KOPT-K1 (cell line): ENCODE data around the gene SOCS6.

Experiments used
- H3K27ac ChIP-seq: fragments of 200-600 bp; sonication (generic); 2 replicates; pipeline ENCODE4 v1.5.1; 2016; ENCODE audit warnings: antibody characterized with exemption, mild to moderate bottlenecking, low read depth, low read length; ENCODE audit not compliant: poor library complexity, severe bottlenecking
- H3K36me3 ChIP-seq: fragments of 200-600 bp; sonication (generic); 2 replicates; pipeline ENCODE4 v1.5.1; 2017; ENCODE audit warnings: antibody characterized with exemption, mild to moderate bottlenecking, low read length, moderate library complexity; ENCODE audit not compliant: insufficient read depth
- H3K9me3 ChIP-seq: fragments of 200-600 bp; sonication (generic); 2 replicates; pipeline ENCODE4 v1.5.1; 2017; ENCODE audit warnings: antibody characterized with exemption, low read length, mild to moderate bottlenecking; ENCODE audit not compliant: insufficient read depth, poor library complexity, severe bottlenecking

SOCS6 gene

DNA sequence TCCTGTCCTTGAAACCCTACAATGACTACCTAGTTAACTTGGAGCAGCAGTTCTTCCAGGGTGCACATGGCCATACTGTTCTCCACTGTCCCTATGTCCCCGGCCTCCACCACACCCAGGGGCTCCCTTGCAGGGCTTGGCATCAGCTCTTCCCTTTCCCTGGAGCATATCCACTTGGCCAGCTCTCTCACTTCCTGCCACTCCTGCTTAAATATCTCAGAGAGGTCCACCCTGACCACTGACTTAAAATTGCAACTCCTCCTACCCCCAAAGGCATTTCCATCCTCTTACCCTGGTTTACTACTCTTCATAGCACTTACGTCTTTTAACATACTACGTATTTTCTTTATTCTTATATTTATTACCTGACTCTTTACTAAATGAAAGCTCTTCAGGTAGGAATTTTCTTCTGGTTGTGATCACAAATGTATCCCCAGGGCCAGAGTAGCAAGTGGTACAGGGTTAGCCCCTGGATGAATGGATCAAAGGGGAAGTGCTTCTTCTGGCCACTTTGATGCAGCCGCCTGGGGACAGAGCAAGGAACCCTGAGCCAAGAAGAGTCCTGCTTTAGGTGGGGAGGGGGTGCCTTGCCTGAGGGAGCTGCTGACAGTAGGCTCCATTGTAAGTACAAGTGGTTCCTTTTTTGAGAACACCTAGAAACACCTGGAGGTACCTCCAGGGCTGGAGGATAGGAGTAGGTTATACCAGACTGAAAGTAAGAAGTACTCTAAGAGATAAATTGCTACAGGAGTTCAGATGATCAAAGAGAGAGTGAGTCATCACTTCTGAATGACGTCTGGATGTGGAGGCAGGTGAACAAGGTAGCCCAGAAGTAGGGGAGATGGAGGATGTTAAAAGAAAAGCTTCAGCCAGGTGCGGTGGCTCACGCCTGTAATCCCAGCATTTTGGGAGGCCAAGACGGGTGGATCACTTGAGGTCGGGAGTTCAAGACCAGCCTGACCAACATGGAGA, 82.2 kb downstream of the SOCS6 start:
- Histone ChIP-seq H3K9me3 (no peaks in the 10 kb centered on the region), H3K36me3 (no peaks in the 10 kb centered on the region), H3K27ac (no peak overlapping the region)

DNA sequence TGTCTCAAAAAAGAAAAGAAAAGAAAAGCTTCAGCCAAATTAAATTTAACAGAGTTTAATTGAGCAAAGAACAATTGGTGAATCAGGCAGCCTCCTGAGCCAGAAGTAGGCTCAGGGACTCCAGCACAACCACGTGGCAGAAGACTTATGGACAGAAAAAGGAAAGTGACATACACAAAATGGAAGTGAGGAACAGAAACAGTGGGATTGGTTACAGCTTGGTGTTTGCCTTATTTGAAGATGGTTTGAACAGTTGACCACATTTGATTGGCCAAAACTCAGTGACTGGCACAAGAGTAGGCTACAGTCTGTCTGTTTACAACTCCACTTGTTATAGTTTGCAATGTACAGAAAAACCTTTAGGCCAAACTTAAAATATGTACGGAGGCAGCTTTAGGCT, 83.1 kb downstream of the SOCS6 start:
- Histone ChIP-seq H3K36me3 (no peaks in the 10 kb centered on the region), H3K27ac (no peak overlapping the region), H3K9me3 (no peaks in the 10 kb centered on the region)

DNA sequence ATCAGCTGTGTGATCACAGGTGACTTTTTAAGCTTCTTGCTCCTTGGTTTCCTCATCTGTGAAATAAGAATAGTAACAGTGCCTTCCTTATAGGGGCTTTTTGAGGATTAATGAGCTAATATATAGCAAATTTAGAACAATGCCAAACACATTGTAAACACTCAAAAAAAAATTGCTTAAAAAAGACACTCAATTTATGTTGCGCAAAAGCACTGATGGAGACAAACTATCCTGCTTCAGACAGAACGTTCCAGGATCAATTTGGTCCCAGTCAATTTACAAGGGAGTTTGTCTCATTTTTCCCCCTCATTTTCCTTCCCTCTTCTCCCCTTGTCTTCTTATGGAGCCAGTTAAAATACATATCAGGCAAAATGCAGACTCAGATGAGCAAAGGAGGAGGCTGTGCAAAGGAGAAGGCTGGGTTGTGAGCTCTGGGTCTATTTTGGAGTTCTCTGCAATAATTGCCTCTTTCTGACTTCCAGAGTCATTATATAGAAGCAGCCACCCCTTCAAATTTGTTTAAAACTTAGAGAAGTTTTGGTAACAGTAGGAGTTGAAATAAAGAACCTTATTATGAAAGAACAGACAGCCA, 83.7 kb downstream of the SOCS6 start:
- Histone ChIP-seq H3K27ac (no peak overlapping the region), H3K9me3 (no peaks in the 10 kb centered on the region), H3K36me3 (no peaks in the 10 kb centered on the region)

DNA sequence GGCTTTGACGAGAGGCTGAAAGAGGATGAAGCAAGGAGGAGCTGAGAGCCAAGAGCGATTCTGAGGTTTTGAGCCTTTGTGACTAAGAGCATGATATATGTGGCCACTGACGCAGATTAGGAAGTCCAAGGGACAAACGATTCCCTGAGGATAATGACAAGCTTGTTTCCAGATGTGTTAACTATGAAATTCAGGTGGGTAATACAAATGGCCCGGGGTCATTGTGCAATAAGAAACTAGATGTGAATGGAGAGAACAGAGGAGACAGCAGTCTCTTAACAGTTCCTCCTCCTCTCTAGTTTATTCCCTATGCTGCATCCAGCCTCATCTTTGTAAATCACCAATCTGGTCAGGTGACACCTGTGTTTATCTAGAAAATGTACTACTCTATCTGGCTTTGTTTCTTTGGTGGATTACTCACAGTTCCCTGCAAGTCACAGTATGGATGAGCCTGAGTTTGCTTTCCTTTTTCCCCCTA, 84.2 kb downstream of the SOCS6 start:
- Histone ChIP-seq H3K36me3 (no peaks in the 10 kb centered on the region), H3K27ac (no peak overlapping the region), H3K9me3 (no peaks in the 10 kb centered on the region)

- H3K9me3 ChIP-seq: no peaks in the 10 kb centered on the region
- H3K27ac ChIP-seq: no peak overlapping the region
- no peaks in the 10 kb centered on the region for H3K36me3 ChIP-seq
Measured at GRCh38 chr18:70374154-70374553, 85.3 kb downstream of the SOCS6 start.

- Histone ChIP-seq H3K9me3 (no peaks in the 10 kb centered on the region), H3K27ac (no peak overlapping the region), H3K36me3 (no peaks in the 10 kb centered on the region)
Measured at GRCh38 chr18:70376137-70376913, 87.5 kb downstream of the SOCS6 start.

DNA sequence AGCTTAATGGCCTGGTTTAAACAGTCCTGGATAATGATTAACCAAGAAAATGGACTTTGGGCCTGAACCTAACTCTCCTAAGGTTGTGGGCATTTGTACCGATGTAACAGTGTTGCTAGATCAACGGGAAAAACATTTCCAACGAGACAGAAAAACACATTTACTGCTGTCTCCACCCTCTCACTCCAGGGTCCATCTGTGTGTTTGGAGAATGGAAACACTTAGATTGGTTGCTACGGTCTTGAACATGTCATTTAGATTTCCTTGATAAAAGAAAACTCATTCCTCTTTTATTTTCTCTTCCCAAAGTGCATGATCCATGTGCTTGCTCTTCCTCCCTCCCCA, 88.0 kb downstream of the SOCS6 start:
- Histone ChIP-seq H3K27ac (no peak overlapping the region), H3K9me3 (no peaks in the 10 kb centered on the region), H3K36me3 (no peaks in the 10 kb centered on the region)

DNA sequence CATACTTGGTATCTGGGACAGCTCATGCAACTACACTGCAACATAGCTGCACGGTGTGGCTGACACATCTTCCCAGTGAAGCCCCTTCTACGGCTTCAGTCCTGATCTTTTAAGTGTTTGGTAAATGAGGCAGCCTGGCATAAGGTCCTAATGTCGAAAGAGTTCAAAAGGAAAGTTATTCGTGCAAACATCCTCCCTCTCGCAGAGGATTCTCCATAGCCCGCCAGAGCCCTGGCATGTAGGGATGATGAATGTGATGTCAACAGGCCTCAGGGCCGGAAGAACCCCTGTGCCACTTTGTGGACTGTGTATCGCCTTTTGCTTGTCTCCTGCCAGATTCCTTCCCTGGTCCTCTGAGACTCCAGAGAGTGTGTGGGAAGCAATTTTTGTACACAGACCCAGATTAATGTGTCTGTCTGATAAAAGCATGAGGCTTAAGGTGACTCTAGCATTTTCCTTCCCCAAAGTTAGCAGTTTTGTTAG, 88.5 kb downstream of the SOCS6 start:
- Histone ChIP-seq H3K27ac (no peak overlapping the region), H3K36me3 (no peaks in the 10 kb centered on the region), H3K9me3 (no peaks in the 10 kb centered on the region)

GRCh38 chr18:70377857-70378701, 89.2 kb downstream of the SOCS6 start:
- Histone ChIP-seq H3K27ac (no peak overlapping the region), H3K9me3 (no peaks in the 10 kb centered on the region), H3K36me3 (no peaks in the 10 kb centered on the region)
